GM23338 (cell line): ENCODE data around the gene TWF2.

Experiments used
- CREB1 ChIP-seq: fragments of 250-450 bp; sonication (Bioruptor Pico); IDR thresholded peaks from 2 replicates; pipeline ENCODE4 v1.5.0; 2020; ENCODE audit warnings: low read depth, mild to moderate bottlenecking, moderate library complexity
- EZH2 ChIP-seq: fragments of 200-600 bp; sonication (generic); IDR thresholded peaks from one replicate; pipeline ENCODE4 v1.8.0; 2017; ENCODE audit warnings: antibody characterized with exemption, mild to moderate bottlenecking, low read depth; ENCODE audit not compliant: unreplicated experiment
- EZH2phosphoT487 ChIP-seq: fragments of 200-600 bp; sonication (generic); IDR thresholded peaks from one replicate; pipeline ENCODE4 v1.8.1; 2018; ENCODE audit warnings: antibody characterized with exemption; ENCODE audit not compliant: unreplicated experiment
- JUNB ChIP-seq: IDR thresholded peaks from one replicate; pipeline ENCODE4 v1.6.1; 2016; ENCODE audit warnings: antibody characterized with exemption; ENCODE audit not compliant: unreplicated experiment
- NANOG ChIP-seq: IDR thresholded peaks from 2 replicates; pipeline ENCODE4 v1.6.1; 2016; ENCODE audit warnings: antibody characterized with exemption, borderline replicate concordance
- POLR2AphosphoS5 ChIP-seq: IDR thresholded peaks from 2 replicates; pipeline ENCODE4 v1.6.1; 2016; ENCODE audit warnings: antibody characterized with exemption, low read depth
- REST ChIP-seq: IDR thresholded peaks from one replicate; pipeline ENCODE4 v1.6.1; 2018; ENCODE audit warnings: antibody characterized with exemption; ENCODE audit not compliant: unreplicated experiment
- STAT1 ChIP-seq: IDR thresholded peaks from one replicate; pipeline ENCODE4 v1.6.1; 2016; ENCODE audit warnings: antibody characterized with exemption; ENCODE audit not compliant: unreplicated experiment
- ZNF114 ChIP-seq: fragments of 250-450 bp; sonication (Bioruptor Pico); IDR thresholded peaks from 2 replicates; pipeline ENCODE4 v1.5.0; 2020; ENCODE audit warnings: mild to moderate bottlenecking, moderate library complexity
- TF ChIP-seq, protein P1 (sequence below), 2 experiments: fragments of 200-600 bp in 1 of 2; sonication (generic) in 1 of 2; conservative IDR thresholded peaks; 2 replicates each; pipeline versions ENCODE4 v1.5.1 to v1.6.1; 2016 to 2017; ENCODE audit warnings: antibody characterized with exemption in 2 of 2, low read depth in 2 of 2, mild to moderate bottlenecking in 2 of 2, moderate library complexity in 1 of 2
- TF ChIP-seq, protein P2 (sequence below): fragments of 250-450 bp; sonication (Bioruptor Pico); IDR thresholded peaks from 2 replicates; pipeline ENCODE4 v1.5.0; 2020; ENCODE audit warnings: mild to moderate bottlenecking, moderate library complexity
- TF ChIP-seq, protein P3 (sequence below): IDR thresholded peaks from 2 replicates; pipeline ENCODE4 v1.6.1; 2016; ENCODE audit warnings: antibody characterized with exemption

- TF ChIP-seq EZH2 (no peak), STAT1 (no peak), POLR2AphosphoS5 (no peak), EZH2phosphoT487 (no peak), NANOG (no peak), REST (no peak), CREB1 (0 out of 2 replicates have a peak, but pooled peaks have one; percentile 6), JUNB (no peak), ZNF114 (CRISPR knock-in tag) (no peak)
- TF ChIP-seq, protein P1, sequence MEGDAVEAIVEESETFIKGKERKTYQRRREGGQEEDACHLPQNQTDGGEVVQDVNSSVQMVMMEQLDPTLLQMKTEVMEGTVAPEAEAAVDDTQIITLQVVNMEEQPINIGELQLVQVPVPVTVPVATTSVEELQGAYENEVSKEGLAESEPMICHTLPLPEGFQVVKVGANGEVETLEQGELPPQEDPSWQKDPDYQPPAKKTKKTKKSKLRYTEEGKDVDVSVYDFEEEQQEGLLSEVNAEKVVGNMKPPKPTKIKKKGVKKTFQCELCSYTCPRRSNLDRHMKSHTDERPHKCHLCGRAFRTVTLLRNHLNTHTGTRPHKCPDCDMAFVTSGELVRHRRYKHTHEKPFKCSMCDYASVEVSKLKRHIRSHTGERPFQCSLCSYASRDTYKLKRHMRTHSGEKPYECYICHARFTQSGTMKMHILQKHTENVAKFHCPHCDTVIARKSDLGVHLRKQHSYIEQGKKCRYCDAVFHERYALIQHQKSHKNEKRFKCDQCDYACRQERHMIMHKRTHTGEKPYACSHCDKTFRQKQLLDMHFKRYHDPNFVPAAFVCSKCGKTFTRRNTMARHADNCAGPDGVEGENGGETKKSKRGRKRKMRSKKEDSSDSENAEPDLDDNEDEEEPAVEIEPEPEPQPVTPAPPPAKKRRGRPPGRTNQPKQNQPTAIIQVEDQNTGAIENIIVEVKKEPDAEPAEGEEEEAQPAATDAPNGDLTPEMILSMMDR (conservative IDR thresholded peaks at IDR 0.05; ENCODE audit: low read depth in 2 of 2): no peak
- TF ChIP-seq, protein P2, sequence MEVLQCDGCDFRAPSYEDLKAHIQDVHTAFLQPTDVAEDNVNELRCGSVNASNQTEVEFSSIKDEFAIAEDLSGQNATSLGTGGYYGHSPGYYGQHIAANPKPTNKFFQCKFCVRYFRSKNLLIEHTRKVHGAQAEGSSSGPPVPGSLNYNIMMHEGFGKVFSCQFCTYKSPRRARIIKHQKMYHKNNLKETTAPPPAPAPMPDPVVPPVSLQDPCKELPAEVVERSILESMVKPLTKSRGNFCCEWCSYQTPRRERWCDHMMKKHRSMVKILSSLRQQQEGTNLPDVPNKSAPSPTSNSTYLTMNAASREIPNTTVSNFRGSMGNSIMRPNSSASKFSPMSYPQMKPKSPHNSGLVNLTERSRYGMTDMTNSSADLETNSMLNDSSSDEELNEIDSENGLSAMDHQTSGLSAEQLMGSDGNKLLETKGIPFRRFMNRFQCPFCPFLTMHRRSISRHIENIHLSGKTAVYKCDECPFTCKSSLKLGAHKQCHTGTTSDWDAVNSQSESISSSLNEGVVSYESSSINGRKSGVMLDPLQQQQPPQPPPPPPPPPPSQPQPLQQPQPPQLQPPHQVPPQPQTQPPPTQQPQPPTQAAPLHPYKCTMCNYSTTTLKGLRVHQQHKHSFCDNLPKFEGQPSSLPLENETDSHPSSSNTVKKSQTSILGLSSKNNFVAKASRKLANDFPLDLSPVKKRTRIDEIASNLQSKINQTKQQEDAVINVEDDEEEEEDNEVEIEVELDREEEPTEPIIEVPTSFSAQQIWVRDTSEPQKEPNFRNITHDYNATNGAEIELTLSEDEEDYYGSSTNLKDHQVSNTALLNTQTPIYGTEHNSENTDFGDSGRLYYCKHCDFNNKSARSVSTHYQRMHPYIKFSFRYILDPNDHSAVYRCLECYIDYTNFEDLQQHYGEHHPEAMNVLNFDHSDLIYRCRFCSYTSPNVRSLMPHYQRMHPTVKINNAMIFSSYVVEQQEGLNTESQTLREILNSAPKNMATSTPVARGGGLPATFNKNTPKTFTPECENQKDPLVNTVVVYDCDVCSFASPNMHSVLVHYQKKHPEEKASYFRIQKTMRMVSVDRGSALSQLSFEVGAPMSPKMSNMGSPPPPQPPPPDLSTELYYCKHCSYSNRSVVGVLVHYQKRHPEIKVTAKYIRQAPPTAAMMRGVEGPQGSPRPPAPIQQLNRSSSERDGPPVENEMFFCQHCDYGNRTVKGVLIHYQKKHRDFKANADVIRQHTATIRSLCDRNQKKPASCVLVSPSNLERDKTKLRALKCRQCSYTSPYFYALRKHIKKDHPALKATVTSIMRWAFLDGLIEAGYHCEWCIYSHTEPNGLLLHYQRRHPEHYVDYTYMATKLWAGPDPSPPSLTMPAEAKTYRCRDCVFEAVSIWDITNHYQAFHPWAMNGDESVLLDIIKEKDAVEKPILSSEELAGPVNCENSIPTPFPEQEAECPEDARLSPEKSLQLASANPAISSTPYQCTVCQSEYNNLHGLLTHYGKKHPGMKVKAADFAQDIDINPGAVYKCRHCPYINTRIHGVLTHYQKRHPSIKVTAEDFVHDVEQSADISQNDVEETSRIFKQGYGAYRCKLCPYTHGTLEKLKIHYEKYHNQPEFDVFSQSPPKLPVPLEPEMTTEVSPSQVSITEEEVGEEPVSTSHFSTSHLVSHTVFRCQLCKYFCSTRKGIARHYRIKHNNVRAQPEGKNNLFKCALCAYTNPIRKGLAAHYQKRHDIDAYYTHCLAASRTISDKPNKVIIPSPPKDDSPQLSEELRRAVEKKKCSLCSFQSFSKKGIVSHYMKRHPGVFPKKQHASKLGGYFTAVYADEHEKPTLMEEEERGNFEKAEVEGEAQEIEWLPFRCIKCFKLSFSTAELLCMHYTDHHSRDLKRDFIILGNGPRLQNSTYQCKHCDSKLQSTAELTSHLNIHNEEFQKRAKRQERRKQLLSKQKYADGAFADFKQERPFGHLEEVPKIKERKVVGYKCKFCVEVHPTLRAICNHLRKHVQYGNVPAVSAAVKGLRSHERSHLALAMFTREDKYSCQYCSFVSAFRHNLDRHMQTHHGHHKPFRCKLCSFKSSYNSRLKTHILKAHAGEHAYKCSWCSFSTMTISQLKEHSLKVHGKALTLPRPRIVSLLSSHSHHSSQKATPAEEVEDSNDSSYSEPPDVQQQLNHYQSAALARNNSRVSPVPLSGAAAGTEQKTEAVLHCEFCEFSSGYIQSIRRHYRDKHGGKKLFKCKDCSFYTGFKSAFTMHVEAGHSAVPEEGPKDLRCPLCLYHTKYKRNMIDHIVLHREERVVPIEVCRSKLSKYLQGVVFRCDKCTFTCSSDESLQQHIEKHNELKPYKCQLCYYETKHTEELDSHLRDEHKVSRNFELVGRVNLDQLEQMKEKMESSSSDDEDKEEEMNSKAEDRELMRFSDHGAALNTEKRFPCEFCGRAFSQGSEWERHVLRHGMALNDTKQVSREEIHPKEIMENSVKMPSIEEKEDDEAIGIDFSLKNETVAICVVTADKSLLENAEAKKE (CRISPR knock-in tag): no peak
- TF ChIP-seq, protein P3, sequence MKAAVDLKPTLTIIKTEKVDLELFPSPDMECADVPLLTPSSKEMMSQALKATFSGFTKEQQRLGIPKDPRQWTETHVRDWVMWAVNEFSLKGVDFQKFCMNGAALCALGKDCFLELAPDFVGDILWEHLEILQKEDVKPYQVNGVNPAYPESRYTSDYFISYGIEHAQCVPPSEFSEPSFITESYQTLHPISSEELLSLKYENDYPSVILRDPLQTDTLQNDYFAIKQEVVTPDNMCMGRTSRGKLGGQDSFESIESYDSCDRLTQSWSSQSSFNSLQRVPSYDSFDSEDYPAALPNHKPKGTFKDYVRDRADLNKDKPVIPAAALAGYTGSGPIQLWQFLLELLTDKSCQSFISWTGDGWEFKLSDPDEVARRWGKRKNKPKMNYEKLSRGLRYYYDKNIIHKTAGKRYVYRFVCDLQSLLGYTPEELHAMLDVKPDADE: no peak
Observed at GRCh38 chr3:52238193-52238760, 681 bp downstream of the TWF2 start.
